CD4-positive, alpha-beta T cell treated with Interleukin-15 for 4 hours (primary cell): ENCODE results near the gene CAPN13.

Experiments used
- DNase-seq: peaks from one replicate; pipeline ENCODE4 v3.0.0-alpha.2; 2020; ENCODE audit warnings: low spot score

The CAPN13 gene

GRCh38 chr2:30807249-30807648, at the start of gene CAPN13:
Gene CAPN13 (minus strand): TSS chr2:30807446. CDS start chr2:30787325, 20,121 bp downstream.
- no peak for DNase-seq

- no peak for DNase-seq
These were observed 40.6 kb upstream of the CAPN13 start for GRCh38 chr2:30847841-30848240.

GRCh38 chr2:30847329-30847728, 40.1 kb upstream of the CAPN13 start:
- no peak for DNase-seq

- DNase-seq = no peak
These were observed 21.3 kb upstream of the CAPN13 start for GRCh38 chr2:30828586-30828985.

GRCh38 chr2:30826916-30827315, 19.7 kb upstream of the CAPN13 start:
- no peak for DNase-seq

GRCh38 chr2:30826481-30826880, 19.2 kb upstream of the CAPN13 start:
- DNase-seq = no peak

GRCh38 chr2:30823452-30823851, 16.2 kb upstream of the CAPN13 start:
- DNase-seq = no peak

GRCh38 chr2:30821960-30822359, 14.7 kb upstream of the CAPN13 start:
- DNase-seq = no peak

GRCh38 chr2:30820381-30821055, 13.3 kb upstream of the CAPN13 start:
- no peak for DNase-seq

- DNase-seq = no peak
These were observed 2.7 kb upstream of the CAPN13 start for GRCh38 chr2:30809938-30810337.

- no peak for DNase-seq
These were observed 1.4 kb upstream of the CAPN13 start for GRCh38 chr2:30808695-30809094.

- no peak for DNase-seq
These were observed 4.0 kb downstream of the CAPN13 start for GRCh38 chr2:30803281-30803680.

GRCh38 chr2:30802611-30803010, 4.6 kb downstream of the CAPN13 start:
- no peak for DNase-seq

- DNase-seq = no peak
These were observed 5.3 kb downstream of the CAPN13 start for GRCh38 chr2:30801821-30802455.

- DNase-seq = no peak
These were observed 7.1 kb downstream of the CAPN13 start for GRCh38 chr2:30800159-30800558.

GRCh38 chr2:30799366-30799765, 7.9 kb downstream of the CAPN13 start:
- no peak for DNase-seq

GRCh38 chr2:30798536-30798991, 8.7 kb downstream of the CAPN13 start:
- DNase-seq = no peak

GRCh38 chr2:30797381-30798015, 9.7 kb downstream of the CAPN13 start:
- DNase-seq = no peak

- DNase-seq = no peak
These were observed 10.5 kb downstream of the CAPN13 start for GRCh38 chr2:30796699-30797098.

- no peak for DNase-seq
These were observed 14.7 kb downstream of the CAPN13 start for GRCh38 chr2:30792521-30792920.

- no peak for DNase-seq
These were observed 16.4 kb downstream of the CAPN13 start for GRCh38 chr2:30790879-30791278.

- no peak for DNase-seq
These were observed 17.5 kb downstream of the CAPN13 start for GRCh38 chr2:30789670-30790210.
